GM21528 (cell line): ENCODE measurements around the gene RASSF8.

Experiments
- ATAC-seq: cut with Tn5 transposase; IDR thresholded peaks from one replicate; pipeline ENCODE4 v1.9.1; 2021; ENCODE audit warnings: mild to moderate bottlenecking, moderate library complexity; ENCODE audit not compliant: unreplicated experiment, low FRiP score

Gene RASSF8

DNA sequence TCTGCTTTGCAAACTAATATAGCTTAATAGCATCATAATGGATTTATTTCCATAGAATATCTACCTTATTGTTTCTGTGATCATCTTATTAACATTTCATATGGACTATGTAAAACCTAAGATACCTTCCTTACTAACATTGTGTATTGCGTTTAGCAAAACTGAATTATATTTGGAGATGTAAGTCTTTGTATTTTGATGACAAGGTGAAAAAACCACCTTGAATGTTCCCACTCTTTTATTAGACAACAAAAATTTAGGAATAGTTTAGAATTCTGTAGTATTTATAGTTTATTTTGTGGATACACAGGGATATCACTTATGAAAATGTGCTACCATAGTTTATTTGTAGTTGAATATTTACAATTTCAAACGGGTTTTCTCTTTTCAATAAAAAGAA is 32.0 kb downstream of the RASSF8 start:
- ATAC-seq, result no peak

DNA sequence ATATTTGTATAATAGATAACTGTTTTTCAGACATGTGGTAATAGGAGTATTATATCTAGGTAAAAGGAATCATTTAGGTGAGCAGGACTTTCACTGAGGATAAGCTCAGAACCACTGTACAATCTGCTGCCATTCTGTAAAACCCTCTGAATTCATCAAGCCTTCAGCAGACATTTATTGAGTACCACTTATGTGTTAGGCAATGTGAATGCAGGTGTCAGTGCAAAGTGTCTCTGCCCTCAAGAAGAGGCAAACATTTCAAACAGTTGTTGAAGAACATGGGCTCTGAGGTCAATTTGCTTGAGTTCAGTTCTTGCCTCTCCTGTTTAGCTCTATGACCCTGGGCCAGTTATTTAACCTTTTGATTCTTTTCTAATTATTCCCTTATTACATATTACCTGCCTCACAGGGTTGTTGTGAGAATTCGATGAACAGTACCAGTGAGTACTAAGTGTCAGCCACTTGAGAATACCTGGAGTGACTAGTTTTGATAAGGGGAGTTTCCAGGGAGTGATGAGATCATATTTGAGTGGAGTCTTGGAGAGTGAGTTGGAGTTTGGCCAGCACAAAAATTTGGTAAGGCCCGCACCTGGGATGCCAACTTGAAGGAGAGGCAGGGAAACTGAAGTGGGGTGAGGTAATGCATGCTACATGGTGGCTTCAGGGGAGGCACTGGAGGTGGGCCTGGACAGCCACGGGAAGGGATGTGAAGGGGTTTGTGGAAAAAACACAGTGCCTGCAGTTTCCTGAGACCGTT is 33.7 kb downstream of the RASSF8 start:
- ATAC-seq, result no peak

DNA sequence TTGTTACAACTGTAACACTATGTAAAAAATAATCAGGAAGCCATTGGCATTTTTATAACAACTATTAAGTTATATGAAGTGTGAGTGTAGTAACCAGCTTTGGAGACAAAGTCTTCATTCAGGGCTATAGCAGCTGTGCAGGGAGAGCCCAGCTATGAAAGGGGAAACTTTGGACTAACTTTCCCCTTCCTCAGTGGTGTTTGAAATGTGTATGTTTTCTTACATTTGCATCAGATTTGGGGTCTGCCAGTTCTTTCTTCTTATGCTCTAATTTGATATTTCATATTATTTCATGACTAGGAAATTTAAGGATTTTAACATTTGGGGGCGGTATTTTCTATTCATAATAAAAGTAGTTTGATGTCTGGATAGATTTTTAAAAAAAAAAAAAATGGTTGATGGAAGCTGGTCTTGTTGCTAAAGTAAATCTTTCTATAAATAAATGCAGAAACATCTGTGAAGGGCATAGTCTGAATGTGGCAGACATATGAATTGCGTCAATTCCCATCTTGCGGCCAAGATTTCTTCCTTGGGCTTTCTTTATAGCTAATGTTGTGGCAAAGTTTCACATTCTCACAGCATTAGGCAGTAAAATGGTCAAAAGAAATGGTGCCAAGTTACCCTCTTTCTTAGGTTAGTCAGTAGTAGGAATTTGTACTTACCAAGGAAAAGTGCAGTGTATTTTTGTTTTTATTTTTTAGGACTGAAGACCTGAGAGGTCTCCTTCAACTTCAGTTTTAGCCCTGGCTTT is 35.6 kb downstream of the RASSF8 start:
- ATAC-seq, result no peak

DNA sequence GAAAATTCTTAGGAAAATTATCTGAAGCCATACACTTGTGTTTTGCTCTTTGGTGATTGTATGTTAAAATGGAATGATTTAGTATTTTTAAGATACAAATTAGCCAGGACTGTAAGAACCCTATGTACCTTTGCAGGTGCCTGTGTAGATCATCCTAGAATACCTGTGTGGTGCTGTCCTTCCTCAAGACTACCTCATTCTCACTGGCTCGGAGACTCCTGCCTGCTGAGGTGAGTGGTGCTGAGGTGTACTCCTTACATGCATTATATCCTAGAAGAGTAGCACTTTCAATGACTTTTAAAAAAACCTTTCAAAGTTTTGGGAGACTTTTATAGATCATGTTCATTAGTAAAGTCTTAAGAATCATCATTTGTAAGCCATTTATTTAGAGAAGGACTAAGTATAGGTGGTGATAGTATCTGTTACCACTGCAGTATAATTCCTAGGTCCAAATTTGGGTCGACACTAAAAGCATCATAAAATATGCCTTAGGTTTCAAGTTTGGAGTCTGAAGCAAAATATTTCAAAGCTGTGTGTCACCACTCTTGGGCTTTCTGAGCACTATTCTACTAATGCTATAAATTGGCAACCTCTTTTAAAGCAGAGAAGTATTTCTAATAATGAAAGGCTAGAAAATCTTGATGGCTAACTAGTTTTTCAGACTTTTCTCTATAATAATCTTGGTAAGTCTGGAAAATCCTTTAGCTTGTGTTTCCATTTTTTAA is 36.6 kb downstream of the RASSF8 start:
- ATAC-seq, result no peak

DNA sequence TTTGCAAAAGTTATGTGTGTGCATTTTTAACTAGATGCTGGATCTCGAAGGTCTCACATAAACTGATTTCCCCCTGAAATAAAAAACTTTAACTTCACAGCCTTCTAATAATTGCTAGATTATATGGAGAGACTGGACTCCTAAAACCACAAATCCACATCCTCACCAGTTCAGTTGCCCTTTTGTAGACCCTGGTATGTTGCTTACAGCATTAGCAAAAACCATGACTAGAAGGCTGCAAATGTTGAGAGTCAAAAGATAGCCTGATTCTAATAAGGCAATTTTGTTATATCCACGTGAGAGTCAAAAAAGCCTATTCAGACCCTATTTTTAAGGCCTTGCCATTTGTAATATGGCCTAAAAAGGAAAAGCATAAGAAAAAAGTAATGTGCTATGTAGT is 37.4 kb downstream of the RASSF8 start:
- ATAC-seq, result no peak

DNA sequence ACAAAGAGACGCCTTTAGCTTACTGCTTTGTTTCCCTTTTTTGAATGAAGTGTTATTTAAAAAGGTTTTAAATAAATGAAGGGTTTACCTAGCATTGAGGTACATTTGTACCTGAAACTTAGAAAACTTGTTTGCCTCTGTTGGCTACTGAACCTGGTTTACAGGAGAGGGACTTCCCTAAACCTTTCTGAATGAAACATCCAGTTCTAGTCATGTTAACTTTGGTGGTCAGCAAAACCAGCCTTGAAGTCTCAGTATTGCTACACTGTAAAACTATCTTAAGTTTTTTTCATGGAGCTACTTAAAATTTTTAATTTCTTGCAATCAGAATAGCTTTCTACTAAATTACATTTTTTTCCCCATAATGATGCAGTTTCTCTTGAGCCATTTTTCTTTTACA is 38.2 kb downstream of the RASSF8 start:
- ATAC-seq, result no peak

DNA sequence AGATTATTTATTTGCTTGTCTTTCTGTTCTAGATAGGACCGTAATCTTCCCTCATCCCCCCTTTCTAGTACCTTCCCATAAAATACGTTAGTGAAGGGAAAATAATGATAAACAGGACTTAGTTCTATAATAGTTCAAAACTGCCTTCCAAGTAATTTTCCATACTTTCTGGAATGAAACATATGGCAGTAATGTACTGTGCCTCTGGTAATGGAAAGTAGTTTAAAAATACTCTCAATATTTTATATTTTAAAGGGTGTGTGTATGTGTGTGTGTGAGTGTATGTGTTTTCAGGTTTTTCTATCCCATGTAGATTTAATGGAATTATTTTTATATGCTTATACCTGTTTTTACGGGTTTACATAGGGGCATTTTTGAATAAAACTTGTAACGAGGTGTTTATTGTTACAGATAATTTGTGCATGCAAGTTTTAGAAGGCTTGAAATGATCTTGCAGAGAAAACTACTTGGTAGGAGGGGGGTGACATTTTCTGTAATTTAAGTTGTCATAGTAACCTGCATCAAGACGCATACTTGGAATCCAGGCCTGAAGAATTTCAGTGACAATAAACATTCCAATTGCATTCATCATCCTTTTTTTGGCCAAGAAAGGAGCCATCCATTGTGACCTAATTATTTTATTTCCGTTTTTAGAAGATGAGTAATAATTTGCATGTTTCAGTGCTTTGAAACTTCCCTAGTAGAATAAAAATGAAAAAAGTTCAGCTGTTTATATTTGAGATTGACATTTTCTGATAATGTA is 38.9 kb downstream of the RASSF8 start:
- ATAC-seq, result no peak

DNA sequence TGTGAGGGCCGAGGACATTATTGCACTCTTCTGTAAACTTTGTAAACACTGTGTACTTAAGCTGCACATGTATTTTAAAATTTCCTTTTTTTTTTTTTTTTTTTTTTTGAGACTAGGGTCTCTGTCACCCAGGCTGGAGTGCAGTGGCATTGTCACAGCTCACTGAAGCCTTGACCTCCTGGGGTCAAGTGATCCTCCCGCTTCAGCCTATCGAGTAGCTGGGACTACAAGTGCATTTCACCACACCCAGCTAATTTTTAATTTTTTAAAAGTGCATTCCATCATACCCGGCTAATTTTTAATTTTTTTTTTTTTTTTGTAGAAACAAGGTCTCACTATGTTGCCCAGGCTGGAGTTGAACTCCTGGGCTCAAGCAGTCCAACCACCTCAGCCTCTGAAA is 42.4 kb downstream of the RASSF8 start:
- no peak for ATAC-seq

DNA sequence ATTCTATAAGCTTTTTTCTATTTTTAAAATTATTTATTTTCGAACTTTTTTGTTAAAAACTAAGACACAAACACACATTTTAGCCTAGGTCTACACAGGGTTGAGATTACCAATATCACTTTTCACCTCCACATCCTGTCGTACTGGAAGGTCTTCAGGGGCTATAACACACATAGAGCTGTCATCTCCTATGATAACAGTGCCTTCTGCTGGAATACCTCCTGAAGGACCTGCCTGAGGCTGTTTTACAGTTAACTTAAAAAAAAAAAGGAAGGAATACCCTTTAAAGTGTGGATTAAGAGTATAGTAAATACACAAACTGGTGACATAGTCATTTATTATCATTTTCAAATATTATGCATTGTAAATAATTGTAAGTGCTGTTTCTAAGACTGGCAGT is 43.0 kb downstream of the RASSF8 start:
- no peak for ATAC-seq

DNA sequence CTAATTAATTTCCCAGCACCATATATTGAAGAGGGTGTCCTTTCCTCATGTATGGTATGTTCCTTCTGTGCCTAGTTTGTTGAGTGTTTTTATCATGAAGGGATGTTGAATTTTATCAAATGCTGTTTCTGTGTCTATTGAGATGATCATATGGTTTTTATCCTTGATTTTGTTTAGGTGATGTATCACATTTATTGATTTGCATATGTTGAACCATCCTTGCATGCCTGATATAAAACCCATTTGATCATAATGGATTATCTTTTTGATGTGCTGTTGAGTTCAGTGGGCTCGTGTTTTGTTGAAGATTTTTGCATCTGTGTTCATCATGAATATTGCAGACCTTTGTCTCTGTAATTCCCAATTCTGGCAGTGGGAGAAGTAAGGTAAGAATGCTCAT is 44.6 kb downstream of the RASSF8 start:
- ATAC-seq, result no peak

DNA sequence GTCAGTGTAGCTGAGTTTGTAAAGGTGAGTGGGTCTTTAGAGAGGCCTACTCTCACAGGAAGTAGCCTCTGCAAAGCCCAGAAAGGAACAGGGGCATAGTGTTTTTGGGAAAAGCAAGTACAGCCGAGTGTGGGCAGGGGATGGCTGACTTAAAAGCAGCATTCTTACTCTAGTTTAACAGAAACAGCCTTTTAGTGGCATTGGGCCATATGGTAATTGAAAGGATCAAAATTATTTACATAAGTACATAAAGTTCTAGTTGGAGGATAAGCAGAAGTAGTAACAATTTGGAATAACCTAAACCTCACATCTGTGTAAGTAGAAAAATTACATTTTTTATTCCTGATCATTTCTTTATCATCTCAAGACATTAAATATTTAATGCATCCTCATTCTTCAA is 49.1 kb downstream of the RASSF8 start:
- no peak for ATAC-seq

DNA sequence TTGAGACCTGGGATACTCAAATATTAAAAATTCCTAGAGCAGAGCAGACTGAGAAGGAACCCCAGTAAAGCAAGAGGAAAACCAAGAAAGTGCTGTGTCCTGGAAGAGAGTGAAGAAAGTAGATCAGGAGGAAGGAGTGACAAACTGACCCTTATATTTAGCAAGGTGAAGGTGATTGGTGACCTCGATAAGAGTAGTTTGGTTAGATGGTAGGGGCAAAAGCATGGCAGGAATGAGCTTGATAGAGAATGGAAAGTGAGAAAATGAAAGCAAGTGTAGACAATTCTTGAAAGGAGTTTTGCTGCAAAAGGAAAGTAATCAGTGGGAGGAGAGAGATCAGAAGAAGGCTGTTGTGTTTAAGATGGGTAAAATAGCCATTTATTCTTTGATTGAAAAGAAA is 51.1 kb downstream of the RASSF8 start:
- no peak for ATAC-seq

DNA sequence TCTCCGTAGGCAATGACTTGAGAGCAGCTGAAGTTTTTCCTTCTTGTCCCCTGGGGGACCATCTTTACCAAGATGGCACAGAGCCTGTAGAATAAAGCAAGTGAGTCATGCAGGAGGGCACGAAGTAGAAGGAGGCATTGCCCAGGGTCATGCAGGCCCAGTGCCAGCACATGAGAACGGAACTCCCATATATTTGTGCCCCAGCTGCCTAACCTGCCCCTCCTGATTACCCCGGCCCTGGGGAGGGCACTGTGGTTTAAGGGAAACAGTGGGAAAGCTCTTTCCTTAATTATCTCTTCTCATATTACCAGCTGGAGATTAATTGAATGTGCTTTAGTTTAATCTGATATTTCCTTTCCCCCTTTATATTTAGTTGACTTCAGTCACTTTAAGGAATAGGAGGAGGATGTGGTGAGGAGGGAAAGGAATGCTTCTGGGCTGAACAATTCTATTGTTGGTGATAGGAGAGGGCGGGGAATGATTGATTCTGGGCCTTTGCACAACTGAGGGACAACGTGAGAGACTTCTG is 51.9 kb downstream of the RASSF8 start:
- no peak for ATAC-seq

DNA sequence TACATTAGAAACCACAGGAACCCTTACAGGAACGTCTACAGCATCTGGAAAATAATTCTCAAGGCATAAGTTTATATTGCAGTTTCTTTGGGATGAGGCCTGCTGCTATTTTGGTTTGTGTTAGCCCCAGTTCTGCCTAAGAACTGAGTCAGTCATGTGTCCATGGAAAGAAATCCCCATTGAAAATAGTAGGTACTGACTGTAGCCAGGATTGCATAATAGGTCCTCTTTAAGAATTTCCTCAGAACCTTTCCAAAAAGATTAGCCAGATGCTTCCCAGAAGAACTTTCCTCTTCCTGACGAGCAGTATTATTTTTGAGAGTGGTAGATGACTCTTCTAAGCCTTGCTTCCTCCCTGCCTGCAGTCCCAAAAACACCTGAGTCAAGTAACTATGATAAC is 52.6 kb downstream of the RASSF8 start:
- no peak for ATAC-seq

DNA sequence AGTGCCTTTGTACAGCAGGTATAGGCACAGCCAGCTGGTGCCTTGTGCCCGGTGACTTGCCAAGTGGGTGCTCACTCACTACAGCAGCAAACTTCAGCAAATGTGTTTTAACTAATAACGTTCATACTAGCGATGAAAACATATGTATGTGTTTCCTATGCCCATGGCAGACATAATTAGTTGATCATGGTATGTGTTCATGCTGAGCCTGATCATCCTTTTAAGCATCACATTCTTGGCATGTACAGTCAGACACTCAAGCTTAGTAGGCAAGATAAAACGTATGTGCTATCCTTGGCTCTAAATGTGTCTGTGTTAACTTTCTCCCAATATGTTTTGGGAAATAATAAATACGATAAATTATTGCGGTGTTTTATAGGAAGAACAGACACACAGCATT is 55.6 kb downstream of the RASSF8 start:
- ATAC-seq, result no peak

DNA sequence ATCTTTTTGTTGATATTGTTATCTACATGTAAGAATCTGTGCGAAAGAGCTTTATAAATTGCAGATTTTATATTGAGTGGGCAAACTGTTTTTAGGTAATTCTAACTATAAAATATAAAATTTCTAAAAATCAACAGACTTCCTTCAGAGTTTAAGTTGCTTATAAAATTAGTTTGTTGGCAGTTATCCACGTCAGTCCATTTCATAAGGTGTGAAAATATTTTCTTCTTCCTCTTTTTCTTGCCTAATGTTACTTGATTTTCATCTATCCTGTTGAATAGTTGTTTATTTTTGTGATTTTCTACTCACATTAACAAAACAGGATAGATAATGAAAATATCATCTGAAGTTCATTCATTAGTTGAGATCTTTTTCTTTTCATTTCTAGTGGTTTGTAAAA is 58.0 kb downstream of the RASSF8 start:
- ATAC-seq, result no peak

DNA sequence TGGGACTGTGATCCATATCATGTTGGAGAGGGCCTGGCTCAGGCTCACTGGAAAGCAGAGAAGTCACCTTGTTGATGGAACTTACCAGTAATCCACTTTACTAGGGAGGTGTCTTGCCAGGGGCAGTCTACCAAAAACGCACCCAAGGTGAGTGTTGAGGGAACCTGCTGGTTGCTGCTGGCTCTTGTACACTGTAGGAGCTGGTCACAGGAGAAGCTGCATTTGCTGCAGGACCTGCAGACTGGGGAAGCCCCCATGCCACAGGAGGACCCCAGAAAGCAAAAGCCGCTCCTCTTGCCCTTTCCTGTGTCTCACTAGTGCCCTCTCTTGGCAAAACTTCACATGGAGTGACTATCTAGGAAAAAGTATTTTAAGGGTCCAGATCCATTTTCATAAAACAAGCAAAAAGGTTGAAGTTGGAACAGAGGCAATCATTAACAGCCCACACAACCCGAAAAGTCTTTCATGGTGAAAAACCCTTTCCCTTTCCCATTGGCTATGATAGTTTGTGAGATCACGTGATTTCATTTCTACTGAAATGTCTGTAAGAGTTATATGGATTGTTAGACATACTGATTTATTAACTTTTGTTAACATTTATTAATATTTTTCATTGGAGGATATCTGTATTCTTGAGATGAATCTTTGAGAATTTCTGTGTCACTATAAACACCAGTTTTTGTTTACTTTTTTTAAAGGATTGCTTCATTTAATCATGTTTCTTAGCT is 59.2 kb downstream of the RASSF8 start:
- no peak for ATAC-seq

DNA sequence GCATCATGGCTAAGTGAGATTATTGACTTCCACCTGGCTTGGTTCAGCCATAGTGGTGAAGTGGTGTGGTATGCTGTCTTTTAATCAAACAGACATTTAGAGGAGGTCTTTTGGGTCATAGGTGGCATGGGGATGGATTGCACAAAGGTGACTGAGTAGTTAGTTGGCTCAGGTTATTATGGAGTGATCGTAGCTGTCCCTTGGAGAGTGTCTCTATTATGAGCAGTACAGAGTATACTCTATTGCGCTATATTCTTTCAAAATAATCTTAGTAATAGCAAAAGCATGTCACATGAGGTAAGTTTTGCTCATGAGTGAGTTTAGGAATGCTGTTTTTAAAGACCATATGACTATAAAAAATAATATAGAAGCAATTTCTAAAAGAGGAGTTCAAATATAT is 60.4 kb downstream of the RASSF8 start:
- no peak for ATAC-seq

DNA sequence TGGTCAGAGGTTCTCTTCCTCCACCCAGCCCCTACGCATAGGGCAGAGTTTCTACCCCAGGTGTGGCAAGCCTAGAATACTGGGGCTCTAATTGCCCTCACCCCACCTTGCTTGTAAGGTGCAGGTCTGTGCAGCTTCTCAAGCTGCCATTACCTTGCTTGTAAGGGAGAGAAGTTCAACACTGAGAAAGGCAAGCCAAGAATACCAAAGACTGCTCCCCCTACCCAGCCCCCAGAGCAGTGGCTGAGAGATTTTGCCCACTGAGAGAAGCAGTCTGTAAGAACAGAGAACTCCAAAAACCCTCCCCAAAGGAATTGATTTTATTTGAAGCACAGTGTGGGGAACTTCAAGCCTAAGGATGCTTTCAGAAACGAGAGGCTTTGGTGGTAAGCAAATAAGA is 63.1 kb downstream of the RASSF8 start:
- no peak for ATAC-seq

DNA sequence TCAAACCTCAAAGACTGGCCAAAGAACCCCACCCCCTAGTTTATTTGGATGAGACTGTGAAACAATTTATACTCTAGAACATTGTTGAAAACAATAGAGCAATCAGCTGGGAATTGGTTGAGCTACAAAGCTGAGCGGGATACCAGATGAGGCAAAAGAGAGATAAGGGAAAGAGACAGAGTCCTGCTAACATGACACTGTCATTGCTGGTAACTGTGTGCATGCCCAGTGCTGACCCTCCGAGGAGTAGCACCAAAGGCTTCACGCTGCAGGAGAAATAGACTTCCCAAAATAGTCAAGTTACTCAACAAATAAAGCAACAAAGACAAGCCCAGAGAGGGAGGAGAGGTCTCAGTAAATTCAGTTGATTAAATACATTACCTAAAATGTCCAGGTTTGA is 63.6 kb downstream of the RASSF8 start:
- ATAC-seq, result no peak
